HG02610 (cell line): Measurements from ENCODE around the gene GRIN2A.

Source experiments
- ATAC-seq: cut with Tn5 transposase; IDR thresholded peaks from one replicate; pipeline ENCODE4 v1.9.1; 2021; ENCODE audit warnings: mild to moderate bottlenecking, moderate library complexity; ENCODE audit not compliant: unreplicated experiment

Gene GRIN2A

DNA sequence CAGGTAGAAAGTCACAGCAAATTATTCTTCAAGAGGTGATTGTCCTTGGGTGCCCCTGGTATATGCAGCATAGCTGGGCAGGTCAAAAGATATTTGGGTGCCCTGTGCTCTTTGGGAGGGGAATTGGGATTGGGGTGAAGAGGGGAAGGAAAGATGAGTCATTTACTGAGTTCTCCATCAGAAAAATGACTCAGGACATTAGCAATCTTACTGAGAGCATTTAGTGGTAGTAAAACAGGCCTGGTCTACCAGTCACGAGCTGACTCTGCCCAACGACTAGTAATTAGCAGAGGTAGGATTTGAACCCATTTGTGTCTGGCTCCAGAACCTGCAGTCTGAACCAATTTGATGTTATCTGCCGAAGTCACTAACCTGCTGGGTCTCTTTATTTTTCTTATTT lies 6.0 kb upstream of the GRIN2A start:
- no peak for ATAC-seq

- ATAC-seq, result peak; percentile 55
Measured at GRCh38 chr16:10181196-10182162, 749 bp downstream of the GRIN2A start.

GRCh38 chr16:10180771-10181163 lies 1.5 kb downstream of the GRIN2A start:
- ATAC-seq, result no peak

DNA sequence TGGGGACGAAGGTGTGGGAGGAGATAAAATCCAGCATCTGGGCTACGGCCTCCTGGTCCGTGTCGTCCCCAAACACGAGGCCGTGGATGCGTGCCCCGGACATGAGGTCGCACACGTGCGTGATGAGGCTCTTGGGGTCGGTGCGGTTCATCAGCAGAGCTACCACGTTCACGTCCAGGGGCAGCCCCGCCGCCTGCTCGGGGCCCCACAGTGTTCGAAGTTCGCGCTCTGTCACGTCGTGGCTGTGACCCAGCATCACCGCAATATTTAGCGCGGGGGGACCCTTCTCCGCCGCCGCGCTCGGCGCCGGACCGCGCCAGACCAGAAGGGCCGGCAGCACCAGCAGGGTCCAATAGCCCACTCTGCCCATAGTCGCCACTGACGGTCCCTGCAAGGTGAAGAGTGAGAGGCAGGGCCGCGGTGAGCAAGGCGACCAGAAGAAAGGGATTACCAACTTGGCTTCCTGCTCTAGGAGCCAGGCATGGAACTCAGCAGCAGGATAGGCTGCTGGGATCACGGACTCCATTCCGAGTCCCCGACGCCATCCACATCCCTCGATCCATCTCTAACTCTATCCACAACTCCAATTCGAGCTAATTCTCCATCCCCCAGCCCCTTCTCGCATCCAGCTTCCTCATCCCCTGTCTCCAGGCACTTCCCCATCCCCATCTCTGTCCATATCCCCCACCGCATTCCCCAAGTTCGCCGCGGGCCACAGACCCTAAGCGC lies 2.0 kb downstream of the GRIN2A start:
- no peak for ATAC-seq

- ATAC-seq, result no peak
Measured at GRCh38 chr16:10178526-10178925, 3.7 kb downstream of the GRIN2A start.

DNA sequence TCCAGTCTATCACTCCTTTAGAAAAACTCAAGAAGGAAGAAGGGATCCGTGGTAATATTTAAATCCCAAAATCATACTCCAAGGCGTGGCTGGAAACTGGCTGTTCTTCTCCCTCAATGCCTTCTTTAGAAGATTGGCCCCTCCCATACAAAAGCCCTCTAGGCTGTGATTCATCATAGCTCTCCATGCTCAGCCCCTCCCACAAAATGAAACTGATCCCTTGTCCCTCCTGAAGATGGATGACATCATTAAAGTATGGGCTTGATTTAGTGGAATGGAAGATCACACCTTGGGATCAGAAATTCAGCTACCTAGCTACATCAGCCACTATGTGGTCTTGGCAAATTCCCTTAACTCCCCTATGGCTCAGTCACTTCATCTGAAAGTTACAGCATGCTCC lies 4.1 kb downstream of the GRIN2A start:
- ATAC-seq, result no peak

GRCh38 chr16:10172848-10173655 lies 9.2 kb downstream of the GRIN2A start:
- no peak for ATAC-seq

DNA sequence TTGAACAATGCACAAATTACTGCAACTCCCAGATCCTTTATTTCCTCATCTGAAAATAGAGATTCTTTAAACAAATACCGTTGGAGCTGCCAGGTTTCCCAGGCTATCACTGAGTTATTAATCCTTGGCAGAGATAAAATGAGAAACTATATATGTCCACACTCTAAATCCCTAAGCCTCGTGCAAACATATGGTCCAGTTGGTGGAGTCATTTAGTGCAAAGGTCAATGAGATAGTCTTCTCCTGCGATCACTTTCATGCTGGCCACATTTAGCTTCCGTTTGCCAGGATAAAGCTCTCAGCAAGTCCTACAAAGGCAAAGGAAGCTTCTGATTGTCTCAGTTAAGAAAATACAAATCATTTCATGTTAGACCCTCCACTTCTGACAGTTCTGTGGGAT lies 11.0 kb downstream of the GRIN2A start:
- ATAC-seq, result no peak

- ATAC-seq, result no peak
Measured at GRCh38 chr16:10169904-10170410, 12.3 kb downstream of the GRIN2A start.

DNA sequence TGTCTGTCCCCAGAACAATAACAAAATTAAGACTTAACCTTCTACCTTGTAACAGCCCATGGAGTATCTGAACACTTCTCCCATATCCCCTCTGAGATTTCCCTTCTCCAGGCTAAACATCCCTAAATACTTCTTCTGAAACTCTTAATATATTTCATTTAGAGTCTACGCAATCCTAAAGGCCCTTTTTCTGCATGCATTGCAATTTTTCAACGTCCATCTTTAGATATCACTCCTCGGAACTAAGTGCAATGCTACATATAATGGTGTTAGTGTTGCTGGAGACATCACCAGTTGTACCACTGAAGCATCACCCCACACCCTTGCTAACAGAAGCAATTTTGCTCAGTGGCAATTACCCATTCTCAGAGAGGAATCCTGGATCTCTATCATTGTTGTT lies 13.2 kb downstream of the GRIN2A start:
- no peak for ATAC-seq

- ATAC-seq, result no peak
Measured at GRCh38 chr16:10168258-10168657, 14.0 kb downstream of the GRIN2A start.

- no peak for ATAC-seq
Measured at GRCh38 chr16:10165643-10166042, 16.6 kb downstream of the GRIN2A start.

- ATAC-seq, result no peak
Measured at GRCh38 chr16:10162981-10163380, 19.2 kb downstream of the GRIN2A start.

DNA sequence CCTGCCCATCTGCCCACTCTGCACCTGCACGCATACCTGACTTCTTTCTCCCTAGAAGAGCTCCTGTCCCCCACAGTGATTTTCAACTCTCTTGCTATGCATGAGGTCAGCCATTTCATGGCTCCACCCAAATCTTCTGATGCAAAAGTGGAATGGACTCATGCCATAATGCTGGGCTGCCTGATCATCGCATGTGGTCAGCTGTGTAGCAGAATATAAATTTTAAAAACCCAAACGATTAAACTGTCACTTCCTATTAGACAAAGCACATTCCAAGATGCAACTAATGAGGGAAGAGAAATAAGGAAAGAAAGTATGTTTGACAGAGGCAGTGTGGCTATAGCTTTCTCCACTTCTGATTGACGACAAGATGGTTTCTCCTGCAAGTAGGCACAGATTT lies 26.1 kb downstream of the GRIN2A start:
- ATAC-seq, result no peak

GRCh38 chr16:10154389-10154788 lies 27.8 kb downstream of the GRIN2A start:
- no peak for ATAC-seq

DNA sequence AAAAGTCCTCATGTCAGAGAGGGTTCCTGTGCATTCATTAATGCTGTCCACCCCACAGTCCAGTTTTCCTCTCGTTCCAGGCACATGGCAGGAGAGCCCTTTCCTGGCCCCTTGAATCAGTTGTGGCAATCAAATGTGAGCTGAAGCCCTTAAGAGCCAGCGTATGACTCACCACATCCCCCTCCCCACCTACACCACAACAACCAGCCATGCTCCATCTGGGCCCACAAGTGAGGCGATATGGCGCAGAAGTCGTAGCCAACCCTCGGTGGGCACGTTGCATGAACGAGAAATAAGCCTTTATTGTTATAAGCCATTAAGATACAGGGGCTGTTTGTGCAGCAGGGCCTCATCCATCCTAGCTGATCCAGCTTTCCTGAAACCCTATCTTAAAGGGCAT lies 28.2 kb downstream of the GRIN2A start:
- ATAC-seq, result no peak

GRCh38 chr16:10151718-10152117 lies 30.5 kb downstream of the GRIN2A start:
- no peak for ATAC-seq

DNA sequence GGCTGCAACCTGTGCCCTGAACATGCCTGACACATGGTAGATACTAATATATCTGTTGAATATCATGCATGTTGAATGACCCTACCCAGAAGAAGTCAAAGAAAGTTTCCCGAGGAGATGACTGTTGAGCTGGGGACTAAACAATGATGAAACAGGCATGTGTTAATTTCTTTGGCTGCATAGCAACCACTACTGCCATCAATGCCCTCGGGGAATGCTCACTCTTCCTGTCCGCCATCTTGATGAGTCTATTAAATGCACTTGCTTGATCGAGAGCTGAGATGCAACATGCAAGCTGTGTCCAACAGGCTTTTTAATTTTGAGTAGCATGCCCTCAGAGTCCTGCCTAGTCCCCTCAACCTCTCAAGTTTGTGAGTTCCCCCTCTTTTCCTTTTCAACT lies 31.3 kb downstream of the GRIN2A start:
- no peak for ATAC-seq

DNA sequence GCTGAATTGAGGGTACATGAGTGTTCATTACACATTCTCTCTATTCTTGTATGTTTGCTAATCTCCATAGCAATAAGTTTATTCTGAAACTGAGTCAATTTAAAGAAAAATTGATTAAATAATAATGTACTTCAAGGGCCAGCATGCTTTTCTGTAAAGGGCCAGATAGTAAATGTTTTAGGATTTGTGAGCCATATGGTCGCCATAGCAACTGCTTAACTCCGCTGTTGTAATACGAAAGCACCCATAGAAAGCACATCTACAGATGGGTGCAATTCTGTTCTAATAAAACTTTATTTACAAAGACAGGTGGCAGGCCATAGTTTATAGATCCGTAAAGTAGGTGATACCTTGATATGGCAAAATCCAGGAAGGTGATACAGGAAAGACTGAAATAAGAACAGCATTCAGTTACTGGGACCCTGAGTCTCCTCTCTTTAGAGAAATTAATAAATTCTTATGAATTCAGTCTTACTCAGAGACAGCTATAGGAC lies 36.6 kb downstream of the GRIN2A start:
- ATAC-seq, result no peak

- ATAC-seq, result no peak
Measured at GRCh38 chr16:10141671-10142070, 40.6 kb downstream of the GRIN2A start.

DNA sequence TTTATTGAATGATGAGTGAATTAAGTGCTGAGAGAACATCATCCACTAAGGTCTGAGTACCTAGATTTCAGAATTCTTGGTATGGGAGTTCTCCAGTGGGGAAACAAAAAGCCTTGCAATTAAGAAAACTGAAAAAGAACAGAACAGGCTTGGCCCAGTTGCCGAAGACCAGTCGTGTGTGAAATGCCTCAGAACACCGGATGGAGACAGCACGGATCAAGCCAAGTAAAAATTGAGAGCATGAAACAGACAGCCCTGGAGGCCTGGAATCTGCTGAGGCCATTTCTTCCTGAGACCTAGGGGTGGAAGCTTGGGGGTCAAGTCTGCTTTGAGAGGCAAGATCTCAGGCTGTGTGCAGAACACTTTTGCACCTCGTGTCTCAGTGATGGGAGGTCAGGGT lies 43.3 kb downstream of the GRIN2A start:
- no peak for ATAC-seq
